Pancreas (tissue), 10 donors: ENCODE measurements around the gene GPALPP1. TPM values are rescaled to one million over a fixed set of nuclear protein-coding genes. Genes with fewer than 3 reads are reported as not detected.

Source experiments
- ATAC-seq, 4 donors: fragments of 200-7000 bp; cut with Tn5 transposase; one replicate each; pipeline versions ENCODE4 v1.8.0 to v1.9.1; 2020; ENCODE audit warnings: mild to moderate bottlenecking in 4 of 4, moderate library complexity in 4 of 4
- DNase-seq, 6 donors: peaks; one replicate each; pipeline ENCODE4 v3.0.0-alpha.2; 2020
- FAIRE-seq: peaks from 2 replicates; lab custom pipeline; 2012; peaks lifted over from hg19 to GRCh38; lab: Jason Lieb, UNC
- H3K27ac ChIP-seq, 4 donors: fragments of 200-600 bp; sonication (generic); 1 replicate in 3 of 4; 2 replicates in 1 of 4; pipeline versions ENCODE4 v1.5.0 to v1.8.0; 2020
- H3K27me3 ChIP-seq, 4 donors: fragments of 200-600 bp; one replicate each; pipeline ENCODE4 v1.8.0; 2021
- H3K36me3 ChIP-seq, 3 donors: fragments of 200-600 bp; sonication (generic) in 1 of 3; one replicate each; pipeline versions ENCODE4 v1.5.0 to v1.8.0; 2020 to 2021
- H3K4me1 ChIP-seq, 3 donors: fragments of 200-600 bp; one replicate each; pipeline ENCODE4 v1.8.0; 2021
- H3K4me3 ChIP-seq, 4 donors: fragments of 200-600 bp; sonication (generic) in 2 of 4; one replicate each; pipeline versions ENCODE4 v1.5.0 to v1.8.0; 2020 to 2021
- H3K9me3 ChIP-seq, 4 donors: fragments of 200-600 bp; one replicate each; pipeline ENCODE4 v1.8.0; 2021
- WGBS, 2 donors: extraction: QIAGEN DNeasy Blood & Tissue Kit; methylation state at CpG; one replicate each; pipeline ENCODE4 v1.1.7; 2013; 5-methylcytosine and 5-hydroxymethylcytosine counted together
- intact Hi-C, 3 donors: fragments of 100-400 bp; cut with DNase I; formaldehyde crosslinking; loops; one replicate each; pipeline versions ENCODE4 v1.11.1 to v1.14.2; 2022
- polyA plus RNA-seq, 2 donors: library from polyadenylated mRNA; stranded (reverse); fragments of 200-250 nt; gene quantifications; one replicate each; pipeline ENCODE4 v1.2.3, GENCODE V29; 2013
- total RNA-seq, 6 donors: library from RNA; stranded (reverse); fragmentation: NEBNext Ultra II Directional in 4 of 6; extraction: Animal tissue kit (Norgen Biotek cat#: 25700) in 4 of 6; gene quantifications; one replicate each; pipeline versions ENCODE4 v1.2.1 to v1.2.4, GENCODE V29; 2021 to 2023
- TF ChIP-seq, protein P1 (sequence below), 4 donors: fragments of 200-600 bp; sonication (generic) in 3 of 4; IDR thresholded peaks; one replicate each; pipeline versions ENCODE4 v1.5.0 to v1.8.0; 2021; ENCODE audit warnings: antibody characterized with exemption in 4 of 4
- donor health status: healthy with polysubstance abuse.
- donor health status: DM: no; HTN: no; CAD: no; lungs with moderate emphysema.
- donor health status: DM: no; HTN: no; CAD: no.
- donor health status: control.
- donor health status: control.
- donor health status: Bipolar disorder and iron deficiency.
- donor health status: DM: yes; HTN: yes; CAD: no.
- donor health status: DM: no; HTN: no; CAD: no.
- donor health status: DM: no; HTN: no; CAD: no.
- donor health status: DM: yes; HTN: yes; CAD: no.

GPALPP1 gene
- total and polyA plus RNA-seq, 8 donors = 4.3 to 13.3 (median 8.8) TPM

DNA sequence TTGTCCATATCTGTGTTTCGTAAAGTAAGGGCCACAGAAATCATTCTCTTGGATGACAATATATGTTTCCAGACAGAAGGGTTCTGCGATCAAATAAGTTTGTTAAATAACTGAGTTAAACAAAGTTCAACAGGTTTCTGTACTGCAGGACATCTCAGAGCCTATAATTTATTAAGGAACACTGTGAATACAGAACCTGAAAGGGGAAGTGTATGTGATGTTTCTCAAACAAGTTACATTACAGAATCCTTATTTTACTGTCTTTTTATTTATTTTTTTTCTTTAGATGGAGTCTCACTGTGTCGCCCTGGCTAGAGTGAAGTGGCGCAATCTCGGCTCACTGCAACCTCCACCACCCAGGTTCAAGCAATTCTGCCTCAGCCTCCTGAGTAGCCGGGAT lies 75.6 kb downstream of the GPALPP1 start:
- Histone ChIP-seq H3K27me3 (no peaks in the 10 kb centered on the region), H3K9me3 (no peaks in the 10 kb centered on the region), H3K4me3 (no peak overlapping the region), H3K4me1 (no peaks in the 10 kb centered on the region), H3K27ac (no peak overlapping the region), H3K36me3 (no peaks in the 10 kb centered on the region)
- DNase-seq (no peak), FAIRE-seq (no peak), ATAC-seq (no peak)
- WGBS, 2 donors = 87 to 89% methylated on average over 6 of the region's 6 CpGs
- intact Hi-C loops = no loop called here
- TF ChIP-seq, protein P1, sequence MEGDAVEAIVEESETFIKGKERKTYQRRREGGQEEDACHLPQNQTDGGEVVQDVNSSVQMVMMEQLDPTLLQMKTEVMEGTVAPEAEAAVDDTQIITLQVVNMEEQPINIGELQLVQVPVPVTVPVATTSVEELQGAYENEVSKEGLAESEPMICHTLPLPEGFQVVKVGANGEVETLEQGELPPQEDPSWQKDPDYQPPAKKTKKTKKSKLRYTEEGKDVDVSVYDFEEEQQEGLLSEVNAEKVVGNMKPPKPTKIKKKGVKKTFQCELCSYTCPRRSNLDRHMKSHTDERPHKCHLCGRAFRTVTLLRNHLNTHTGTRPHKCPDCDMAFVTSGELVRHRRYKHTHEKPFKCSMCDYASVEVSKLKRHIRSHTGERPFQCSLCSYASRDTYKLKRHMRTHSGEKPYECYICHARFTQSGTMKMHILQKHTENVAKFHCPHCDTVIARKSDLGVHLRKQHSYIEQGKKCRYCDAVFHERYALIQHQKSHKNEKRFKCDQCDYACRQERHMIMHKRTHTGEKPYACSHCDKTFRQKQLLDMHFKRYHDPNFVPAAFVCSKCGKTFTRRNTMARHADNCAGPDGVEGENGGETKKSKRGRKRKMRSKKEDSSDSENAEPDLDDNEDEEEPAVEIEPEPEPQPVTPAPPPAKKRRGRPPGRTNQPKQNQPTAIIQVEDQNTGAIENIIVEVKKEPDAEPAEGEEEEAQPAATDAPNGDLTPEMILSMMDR (IDR thresholded peaks at IDR 0.05) = no peak

DNA sequence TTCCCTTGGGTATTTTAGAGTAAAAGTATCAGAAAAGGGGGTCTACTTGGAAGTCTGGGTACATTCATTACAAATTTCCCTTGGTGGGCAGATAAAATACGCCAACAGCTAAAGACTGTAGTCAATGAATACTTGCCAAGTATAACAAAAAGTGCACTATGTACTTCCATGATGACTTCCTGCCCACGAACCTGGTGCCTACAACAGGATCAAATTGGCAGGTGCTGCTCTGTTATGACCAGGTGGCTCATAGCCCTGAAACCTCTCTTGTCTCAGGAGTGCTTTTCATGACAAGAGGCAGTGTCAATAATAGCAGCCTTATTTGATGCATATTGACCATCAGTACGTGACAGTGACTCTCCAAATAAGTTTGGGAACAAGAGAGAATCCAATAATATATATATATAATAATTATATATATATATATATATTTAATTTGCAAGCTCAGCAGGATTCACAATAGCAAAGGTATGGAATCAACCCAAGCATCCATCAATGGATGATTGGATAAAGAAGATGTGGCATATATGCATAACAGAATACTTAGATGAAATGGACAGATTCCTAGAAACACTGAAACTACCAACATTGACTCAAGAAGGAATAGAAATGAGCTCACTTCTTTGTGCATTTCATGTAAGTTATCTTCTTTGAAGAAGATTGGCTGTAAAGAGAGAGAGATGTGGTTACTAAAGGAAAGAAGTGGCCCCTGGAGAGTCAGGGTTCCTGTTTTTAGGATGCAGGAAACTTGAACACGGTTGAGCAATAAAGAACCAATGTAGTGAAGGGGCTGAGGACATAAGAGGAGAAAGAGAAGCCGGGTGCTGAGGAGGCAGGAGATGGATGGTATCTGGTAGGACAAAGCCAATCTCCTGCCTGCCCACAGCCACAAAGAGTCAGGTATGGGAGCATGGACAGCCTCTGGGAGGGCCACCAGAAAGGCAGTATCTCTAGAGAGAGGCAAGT lies 79.0 kb downstream of the GPALPP1 start:
- FAIRE-seq (no peak), DNase-seq (no peak), ATAC-seq (no peak)
- Histone ChIP-seq H3K27me3 (no peaks in the 10 kb centered on the region), H3K9me3 (no peaks in the 10 kb centered on the region), H3K27ac (no peak overlapping the region), H3K4me3 (no peak overlapping the region), H3K4me1 (no peaks in the 10 kb centered on the region), H3K36me3 (no peaks in the 10 kb centered on the region)
- WGBS, 2 donors = 54 to 71% methylated on average over 5 of the region's 5 CpGs
- intact Hi-C loops = no loop called here
- TF ChIP-seq, protein P1 (IDR thresholded peaks at IDR 0.05) = no peak

GRCh38 chr13:45073809-45074208 lies 84.5 kb downstream of the GPALPP1 start:
- Histone ChIP-seq H3K36me3 (no peaks in the 10 kb centered on the region), H3K4me3 (no peak overlapping the region), H3K27ac (no peak overlapping the region), H3K27me3 (no peaks in the 10 kb centered on the region), H3K9me3 (no peaks in the 10 kb centered on the region), H3K4me1 (no peaks in the 10 kb centered on the region)
- FAIRE-seq (no peak), DNase-seq (no peak), ATAC-seq (no peak)
- intact Hi-C loops = no loop called here
- 77 to 87% methylated on average over 4 of the region's 4 CpGs for WGBS, 2 donors
- TF ChIP-seq, protein P1 (IDR thresholded peaks at IDR 0.05) = no peak

GRCh38 chr13:45074721-45075120 lies 85.4 kb downstream of the GPALPP1 start:
- DNase-seq = no peak
- Histone ChIP-seq H3K27ac (no peak overlapping the region), H3K4me3 (no peak overlapping the region), H3K9me3 (no peaks in the 10 kb centered on the region), H3K27me3 (no peaks in the 10 kb centered on the region), H3K4me1 (no peaks in the 10 kb centered on the region), H3K36me3 (no peaks in the 10 kb centered on the region)
- ATAC-seq = no peak
- intact Hi-C loops = no loop called here
- FAIRE-seq = no peak
- TF ChIP-seq, protein P1 (IDR thresholded peaks at IDR 0.05) = no peak
- WGBS, 2 donors = 82 to 83% methylated on average over 6 of the region's 6 CpGs

DNA sequence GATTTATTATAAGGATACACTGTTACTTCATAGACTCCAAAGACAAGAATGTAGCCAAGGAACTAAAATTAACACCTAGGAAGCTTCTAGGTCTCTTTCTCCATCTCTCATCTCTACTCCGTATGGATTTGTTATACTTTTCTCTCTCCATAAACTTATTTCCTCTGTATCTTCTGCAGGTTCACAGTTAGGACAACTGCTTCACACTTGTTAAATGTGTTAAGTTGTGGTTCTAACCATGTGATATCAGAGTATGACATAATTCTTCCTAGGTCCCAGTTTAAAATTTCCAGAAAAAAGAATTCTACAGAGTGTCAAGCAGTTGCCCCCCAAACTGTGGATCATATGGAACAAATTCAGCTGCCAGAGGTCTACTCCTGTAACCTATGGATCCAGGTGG lies 88.7 kb downstream of the GPALPP1 start:
- Histone ChIP-seq H3K4me3 (no peak overlapping the region), H3K9me3 (no peaks in the 10 kb centered on the region), H3K27ac (no peak overlapping the region), H3K36me3 (no peaks in the 10 kb centered on the region), H3K27me3 (no peaks in the 10 kb centered on the region), H3K4me1 (no peaks in the 10 kb centered on the region)
- no peak for FAIRE-seq
- TF ChIP-seq, protein P1 (IDR thresholded peaks at IDR 0.05) = no peak
- WGBS, 2 donors = 68 to 78% methylated on average over 1 of the region's 1 CpG
- no peak for ATAC-seq
- intact Hi-C loops = no loop called here
- no peak for DNase-seq
